Right lobe of liver (tissue), 4 donors: Measurements from ENCODE around the gene ALDH1A1.

ENCODE experiments used
- CTCF ChIP-seq, 4 donors: fragments of 200-600 bp in 3 of 4; fragments of 450-650 bp in 1 of 4; IDR thresholded peaks; one replicate each; pipeline versions ENCODE4 v1.5.1 to v1.8.0; 2016 to 2022; ENCODE audit warnings: antibody characterized with exemption in 4 of 4, mild to moderate bottlenecking in 2 of 4
- POLR2A ChIP-seq: fragments of 450-650 bp; IDR thresholded peaks from one replicate; pipeline ENCODE4 v1.6.1; 2017; ENCODE audit warnings: antibody characterized with exemption, mild to moderate bottlenecking
- donor health status: DM: no; HTN: no; CAD: no.
- donor health status: DM: no; HTN: no; CAD: no.
- donor health status: DM: no; HTN: yes; CAD: no.

DNA sequence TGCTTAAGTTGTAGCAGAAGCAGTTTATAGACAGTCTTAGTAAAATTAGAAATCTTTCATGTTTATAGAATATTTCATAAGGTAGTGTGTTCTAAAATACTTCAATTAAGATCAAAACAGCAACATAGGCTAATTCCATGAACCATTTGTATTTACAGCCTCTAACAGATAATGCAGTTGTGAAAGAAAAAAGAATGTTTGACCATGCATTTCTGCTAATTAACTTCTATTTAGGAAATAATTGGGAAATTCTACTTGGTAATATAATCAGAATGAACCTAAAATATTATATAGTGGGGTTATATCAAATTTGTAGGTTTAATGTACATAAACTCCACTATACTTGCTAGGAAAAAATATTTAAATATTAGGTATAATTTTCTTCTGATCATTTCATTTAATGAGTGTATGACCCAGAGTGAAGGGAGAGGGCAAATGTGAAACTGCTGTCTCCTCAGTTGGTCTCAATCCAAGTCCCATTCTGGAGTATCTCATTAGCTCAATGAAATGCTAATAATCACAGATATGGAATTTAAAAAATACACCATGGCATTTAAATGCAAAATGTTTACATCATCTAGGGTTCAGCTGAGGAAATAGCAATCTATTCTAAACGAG, 34.9 kb downstream of the ALDH1A1 start:
- TF ChIP-seq CTCF (IDR thresholded peaks at IDR 0.05): no peak
- TF ChIP-seq POLR2A: no peak
